Cerebellar nuclear complex (tissue), 1 donor: ENCODE measurements around the gene LINC00237.

ENCODE experiments used
- DNase-seq, 2 experiments: peaks; one replicate each; lab custom pipeline; 2025; lab: John Stamatoyannopoulos, UW

The LINC00237 gene

DNA sequence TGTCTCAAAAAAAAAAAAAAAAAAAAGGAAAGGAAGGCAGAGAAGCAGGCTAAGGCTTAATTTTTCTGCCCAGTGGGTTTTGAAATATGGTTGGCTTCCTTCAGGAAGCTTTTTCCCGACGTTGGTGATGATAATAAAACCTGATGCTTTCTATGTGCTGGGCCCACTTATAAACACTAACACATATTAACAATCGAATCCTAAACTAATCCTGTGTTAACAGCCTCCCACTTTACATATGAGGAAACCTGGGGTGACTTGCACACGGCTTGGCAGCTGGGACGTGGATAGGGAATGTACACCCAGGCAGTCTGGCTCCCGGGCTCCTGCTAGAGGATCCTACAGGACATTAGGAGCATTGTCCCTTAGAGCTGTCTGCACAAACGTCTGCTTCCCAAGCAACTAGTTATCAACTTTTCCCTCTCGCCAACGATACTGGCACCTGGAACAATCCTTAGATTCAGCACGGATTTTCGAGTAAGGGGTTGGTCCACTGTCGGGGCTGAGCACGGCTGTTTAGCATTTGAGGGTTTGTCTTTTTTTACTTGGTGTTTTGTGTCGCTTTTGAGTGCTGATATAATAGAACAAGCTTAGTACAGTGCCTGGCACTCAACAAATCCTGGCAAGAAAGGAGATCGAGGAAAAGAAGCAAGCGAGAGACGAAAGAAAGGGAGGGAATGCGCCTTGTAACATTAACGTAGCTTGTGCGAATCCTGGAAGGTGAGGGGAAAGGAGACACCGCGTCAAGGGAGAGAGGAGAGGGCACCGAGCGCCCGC, 19.1 kb upstream of the LINC00237 start:
- no peak for DNase-seq

DNA sequence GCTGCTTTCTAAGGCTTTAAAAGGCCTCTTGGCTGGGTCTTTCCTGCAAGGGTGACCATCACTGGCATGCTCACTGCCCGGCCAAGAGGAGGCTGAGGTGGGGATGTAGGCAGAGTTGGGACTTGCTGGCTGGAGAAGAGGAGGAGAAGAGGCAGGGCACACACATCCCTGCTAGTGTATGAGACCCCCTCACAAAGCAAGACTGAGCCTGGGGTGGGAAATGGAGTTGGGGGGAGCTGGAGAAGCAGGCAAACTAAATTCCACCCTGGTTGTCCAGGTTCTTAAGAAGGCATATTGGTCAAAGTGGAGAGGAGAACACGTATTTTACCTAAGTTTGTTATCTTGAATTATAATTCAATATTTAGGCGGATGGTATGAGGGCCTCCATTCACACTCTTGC, 18.0 kb upstream of the LINC00237 start:
- DNase-seq = no peak

DNA sequence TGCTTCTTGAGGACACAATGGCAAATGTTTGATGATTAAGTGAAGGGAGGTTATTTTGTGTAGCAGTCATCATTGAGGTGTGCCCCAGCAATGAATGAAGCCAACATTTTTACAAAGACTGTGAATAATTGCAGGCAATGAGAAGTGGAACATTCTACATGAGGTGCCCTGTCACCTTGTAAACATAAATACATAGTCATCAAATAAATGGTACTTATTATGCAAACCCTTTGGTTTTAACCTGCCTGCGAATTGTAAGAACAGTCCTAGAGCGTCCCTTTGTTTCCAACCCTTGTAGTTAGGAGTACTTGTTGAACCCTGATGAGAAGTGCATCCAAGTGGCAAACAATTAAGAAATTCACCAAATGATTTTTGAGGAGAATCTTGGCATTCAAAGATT, 12.6 kb upstream of the LINC00237 start:
- DNase-seq = no peak

DNA sequence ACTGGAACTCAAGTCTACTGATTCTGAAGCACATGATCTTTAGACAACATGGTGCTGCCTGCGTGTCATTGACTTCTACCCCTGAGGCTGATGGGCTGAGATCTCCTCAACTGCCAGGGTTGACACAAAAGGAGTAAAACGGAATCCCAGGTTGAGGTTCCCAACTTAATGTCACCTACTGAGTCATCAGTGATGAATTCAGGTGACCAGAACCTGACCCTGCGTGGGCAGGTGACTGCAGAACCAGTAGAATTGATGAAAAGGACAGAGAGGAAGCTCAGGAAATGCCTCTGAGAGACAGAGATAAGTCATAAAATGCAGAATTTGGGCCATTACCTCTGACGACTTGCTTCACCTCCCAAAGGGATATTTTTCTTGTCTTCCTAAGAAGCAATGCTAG, 12.0 kb upstream of the LINC00237 start:
- DNase-seq = no peak

DNA sequence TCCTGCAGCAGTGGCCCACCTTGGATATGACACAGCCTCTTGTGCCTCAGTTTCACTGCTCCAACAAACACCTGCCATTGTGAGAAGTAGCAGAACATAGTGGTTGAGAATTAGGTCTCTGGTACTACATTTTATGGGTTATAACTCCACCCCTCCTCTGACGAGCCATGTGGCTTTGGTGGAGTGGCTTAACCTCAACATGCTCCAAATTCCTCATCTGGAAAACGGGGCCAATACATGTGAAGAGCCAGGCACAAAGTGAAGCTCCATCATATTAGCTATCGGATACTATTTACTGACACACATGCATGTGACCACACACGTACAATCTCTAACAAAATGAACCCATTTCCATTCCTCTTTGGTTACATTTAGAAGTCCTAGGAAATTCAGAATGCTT, 11.4 kb upstream of the LINC00237 start:
- DNase-seq = no peak

DNA sequence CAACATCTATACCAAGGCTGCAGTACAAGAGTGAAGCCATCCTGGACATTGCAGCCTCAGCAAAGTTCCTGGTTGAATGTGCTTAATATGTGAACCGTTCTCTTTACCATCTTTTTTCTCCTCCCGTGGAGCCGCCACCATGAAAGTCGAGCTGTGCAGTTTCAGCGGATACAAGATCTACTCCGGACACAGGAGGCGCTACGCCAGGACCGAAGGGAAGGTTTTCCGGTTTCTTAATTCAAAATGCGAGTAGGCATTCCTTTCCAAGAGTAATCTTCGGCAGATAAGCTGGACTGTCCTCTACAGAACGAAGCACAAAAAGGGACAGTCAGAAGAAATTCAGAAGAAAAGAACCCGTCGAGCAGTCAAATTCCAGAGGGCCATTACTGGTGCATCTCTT, 8.4 kb upstream of the LINC00237 start:
- DNase-seq = no peak

DNA sequence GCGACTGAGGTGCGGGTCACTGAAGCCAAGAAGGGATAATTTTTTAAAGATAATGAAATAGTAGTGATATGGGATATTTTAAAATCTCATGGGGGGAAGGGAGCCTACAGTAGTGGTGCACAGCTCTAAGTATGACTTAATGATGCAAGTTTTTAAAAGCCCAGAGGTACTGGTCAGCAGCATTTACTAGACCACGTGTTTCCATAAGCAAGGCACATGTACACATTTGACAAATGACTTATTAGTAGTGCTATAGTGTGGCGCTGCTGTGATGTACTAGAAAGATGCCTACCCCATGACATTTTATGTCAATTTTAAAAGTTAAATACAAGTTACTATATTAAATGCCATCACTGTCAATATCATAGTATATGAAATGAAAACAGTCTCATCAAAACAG, 7.5 kb upstream of the LINC00237 start:
- no peak for DNase-seq

DNA sequence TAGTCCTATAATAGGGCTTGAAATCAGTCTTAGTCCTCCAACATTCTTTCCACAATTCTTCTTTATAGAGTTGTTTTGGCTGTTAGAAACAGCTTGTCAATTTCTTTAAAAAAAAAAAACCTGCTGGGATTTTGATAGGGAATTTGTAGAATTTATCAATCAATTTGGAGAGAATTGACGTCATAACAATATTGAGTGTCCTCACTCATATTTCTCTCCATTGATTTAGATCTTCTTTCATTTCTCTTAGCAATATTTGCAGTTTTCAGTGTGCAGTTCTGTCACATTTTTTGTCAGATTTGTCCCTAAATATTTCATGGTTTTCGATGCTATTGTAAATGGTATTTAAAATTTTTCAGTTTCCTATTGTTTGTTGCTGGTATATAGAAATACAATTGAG, 5.3 kb upstream of the LINC00237 start:
- no peak for DNase-seq

DNA sequence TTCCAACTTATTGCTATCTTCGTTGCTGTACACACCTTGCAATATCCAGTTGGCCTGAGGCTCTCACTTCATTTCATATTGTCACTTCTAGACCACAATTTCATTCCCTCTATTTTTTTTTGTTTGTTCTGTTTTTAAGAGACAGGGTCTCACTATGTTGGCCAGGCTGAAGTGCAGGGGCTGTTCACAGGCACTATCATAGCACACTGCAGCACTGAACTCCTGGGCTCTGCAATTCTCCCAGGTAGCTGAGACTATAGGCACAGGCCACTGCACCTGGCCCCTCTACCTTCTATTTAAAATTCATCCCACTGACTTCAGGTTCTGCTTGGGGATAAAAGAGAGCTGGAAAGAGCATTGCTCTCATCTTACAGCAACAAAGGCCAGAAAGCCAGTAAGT, 4.7 kb upstream of the LINC00237 start:
- no peak for DNase-seq

DNA sequence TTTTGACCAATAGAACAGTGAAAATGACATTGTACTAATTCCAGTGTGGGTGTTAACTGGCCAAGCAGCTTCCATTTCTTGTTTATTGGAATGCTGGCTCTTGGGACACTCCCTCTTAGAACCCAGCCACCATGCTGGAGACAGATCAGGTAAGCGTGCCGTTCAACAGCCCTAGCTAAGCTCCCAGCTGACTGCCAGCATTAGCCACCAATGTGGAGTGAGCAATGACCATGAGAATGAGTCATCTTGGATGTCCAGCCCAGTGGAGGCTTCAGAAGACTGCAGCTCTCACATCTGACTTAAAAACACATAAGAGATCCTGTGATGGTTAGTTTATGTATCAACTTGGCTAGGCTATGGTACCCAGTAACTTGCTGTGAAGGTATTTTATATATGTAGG, 3.0 kb upstream of the LINC00237 start:
- DNase-seq = no peak

DNA sequence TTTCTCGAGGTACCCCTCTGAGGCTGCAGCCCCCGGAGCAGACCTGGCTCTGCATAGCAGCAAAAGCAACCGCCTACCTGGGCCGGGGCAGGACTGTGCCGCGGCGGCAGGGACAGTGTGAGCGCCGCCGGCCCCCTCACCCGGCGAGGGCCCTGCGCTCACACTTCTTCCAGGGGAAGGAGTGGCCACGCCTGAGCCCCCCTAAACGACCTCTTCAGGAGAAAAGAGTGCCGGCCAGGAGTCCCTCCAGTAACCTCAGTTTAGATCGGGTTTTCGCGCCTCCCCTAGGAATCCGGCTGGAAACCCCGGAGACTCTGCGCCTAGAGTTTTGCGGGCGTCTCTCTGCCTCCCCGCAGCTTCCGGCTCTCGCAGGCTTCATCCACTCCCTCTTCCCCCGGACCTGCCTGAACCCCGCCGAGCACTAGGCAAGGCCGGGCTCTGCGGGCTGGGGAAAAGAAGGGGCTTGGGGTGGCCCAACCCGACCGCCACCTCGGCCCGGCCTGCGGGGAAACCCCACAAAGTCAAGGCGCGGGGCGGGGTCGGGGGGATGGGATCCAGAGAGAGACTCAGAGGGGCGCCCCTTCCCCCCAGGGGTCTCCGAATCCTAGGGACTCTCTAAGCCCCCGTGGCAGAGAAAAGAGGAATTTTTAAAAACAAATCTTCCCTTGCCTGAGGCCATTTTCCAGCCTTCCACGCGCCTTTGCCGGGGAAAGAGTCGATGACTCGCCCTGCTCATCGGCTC, 558 bp downstream of the LINC00237 start:
- no peak for DNase-seq

DNA sequence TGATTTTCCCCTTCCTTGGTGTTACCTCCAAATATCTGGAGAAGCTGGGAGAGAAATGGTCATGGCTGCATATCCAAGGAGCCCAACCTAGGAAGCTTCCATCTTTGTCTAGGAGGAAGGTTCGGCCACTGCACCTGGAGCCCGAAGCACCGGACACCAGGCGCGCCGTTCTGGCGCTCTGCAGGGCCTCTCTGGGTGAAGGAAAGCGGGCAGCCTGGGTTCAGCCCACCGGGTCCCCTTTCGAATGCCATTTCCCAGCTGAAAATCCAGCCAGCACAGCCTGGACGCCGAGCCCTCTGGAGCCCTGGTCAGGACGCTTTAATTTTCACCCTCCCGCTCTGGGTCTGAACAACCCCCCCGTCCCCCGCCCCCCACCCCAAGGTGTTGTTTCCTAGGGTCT, 1.2 kb downstream of the LINC00237 start:
- DNase-seq = no peak

DNA sequence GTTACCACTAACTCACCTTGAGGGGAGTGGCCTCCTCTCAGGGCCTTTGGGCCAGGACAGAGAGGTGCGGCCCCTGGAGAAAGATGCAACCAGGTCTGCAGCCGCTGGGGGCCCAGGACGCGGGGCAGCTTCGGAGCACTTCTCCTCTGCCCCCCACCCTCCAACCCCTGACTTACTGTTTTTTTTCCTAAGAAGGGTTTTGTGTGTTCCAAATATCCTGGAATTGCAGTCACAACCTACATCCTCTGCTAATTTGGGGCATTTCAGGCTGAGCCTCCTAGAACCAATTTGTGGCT, 1.7 kb downstream of the LINC00237 start:
- no peak for DNase-seq

DNA sequence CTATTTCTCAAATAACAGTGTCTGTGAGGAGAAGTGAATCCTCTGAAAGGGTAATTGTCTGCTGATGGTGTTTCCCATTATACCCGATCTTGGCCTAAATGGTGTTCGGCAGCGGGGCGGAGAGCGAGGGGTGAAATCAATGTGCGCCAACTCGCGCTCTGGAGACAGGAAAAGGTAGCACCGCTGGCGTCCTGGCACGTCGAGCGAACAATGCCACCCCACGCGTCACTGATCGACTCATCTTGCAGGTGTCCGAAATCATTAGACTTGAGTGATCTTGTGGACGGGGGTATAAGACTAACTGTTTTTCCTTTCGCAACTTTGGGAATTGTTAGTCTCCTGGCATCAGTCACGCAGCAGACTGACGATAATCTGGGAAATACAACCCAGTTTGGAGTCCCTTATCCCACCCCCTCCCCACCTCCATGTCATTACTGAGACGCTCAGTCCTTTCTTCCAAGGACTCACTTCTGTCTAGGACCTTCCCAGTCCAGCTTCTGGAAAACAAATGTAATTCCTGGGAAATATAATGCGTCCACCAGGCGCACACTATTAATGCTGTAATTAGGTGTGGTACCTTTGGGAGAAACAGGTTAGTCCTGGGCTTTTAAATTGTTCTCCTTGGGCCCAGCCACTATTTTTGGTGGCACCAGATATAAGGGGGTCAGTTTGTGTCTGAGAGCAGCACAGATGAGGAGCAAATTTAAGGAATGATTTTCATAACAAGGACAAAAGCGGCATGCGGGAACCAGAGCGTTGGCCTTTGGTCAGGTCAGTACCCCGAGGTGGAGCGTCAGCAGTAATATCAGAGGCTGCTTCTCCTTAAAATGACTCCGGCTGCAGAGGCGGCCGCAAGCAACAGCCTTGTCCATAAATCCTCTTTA, 2.3 kb downstream of the LINC00237 start:
- DNase-seq = no peak

DNA sequence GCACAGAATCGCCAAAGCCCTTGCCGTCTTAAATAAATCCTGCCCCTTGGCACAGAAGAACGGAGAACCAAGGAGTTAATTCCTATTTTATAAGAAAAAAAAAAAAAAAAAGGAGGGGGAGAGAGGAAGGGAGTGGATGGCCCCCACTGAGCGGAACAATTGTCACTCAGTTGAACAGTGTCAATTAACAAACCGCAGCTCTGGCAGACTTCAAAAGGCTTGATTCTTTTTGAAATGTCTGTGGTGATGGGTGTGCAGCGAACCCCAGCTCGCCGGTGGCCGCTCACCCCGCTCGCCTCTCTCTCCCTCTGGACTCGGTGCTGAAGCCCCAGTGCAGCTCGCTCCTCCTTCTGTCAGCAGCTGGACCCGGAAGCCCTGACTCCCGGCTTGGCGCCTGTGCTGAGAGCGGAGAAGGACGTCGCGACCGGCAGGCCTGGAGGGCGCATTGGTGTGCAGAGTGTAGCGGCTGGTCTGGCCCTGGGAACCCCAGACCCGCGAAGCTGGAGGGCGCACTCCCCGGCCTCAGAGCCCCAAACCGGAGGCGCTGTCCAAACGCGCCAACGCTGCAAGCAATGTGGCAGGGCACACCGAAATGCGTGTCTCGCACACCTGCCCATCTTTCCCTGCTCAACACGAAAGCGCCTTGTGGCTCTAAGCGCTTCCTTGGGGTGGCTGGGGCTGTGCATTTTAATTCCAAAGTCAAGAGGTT, 3.4 kb downstream of the LINC00237 start:
- no peak for DNase-seq

DNA sequence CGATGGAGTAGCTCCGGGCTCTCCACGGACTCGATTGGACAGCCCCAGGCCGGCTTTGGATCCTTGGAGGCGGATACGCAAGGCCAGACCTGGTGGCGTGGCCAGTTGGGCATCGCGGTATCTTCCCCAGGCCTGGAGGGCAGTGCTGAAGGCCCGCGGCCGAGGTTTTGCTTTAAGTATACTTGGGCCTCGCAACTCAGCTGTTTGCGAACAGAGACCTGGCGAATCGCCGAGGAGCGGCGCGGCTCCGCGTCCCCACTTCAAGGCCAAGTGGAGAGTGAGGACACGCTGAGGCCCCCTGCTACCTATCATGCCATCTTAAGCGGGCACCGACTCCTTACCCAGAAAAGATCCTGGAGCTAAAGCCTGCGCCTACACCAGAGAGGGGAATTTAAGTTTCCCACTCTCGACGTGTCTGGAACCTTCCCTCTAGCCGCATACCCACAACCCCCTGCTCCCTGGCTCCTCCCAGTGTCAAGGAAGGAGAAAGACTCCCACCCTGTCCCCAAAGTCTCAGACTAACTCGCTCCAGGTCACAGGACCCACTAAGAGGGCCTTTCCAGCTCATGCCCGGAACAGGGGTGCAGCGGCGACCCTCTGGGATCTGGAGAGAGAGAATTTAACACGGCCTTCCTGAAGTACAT, 4.1 kb downstream of the LINC00237 start:
- DNase-seq = no peak

DNA sequence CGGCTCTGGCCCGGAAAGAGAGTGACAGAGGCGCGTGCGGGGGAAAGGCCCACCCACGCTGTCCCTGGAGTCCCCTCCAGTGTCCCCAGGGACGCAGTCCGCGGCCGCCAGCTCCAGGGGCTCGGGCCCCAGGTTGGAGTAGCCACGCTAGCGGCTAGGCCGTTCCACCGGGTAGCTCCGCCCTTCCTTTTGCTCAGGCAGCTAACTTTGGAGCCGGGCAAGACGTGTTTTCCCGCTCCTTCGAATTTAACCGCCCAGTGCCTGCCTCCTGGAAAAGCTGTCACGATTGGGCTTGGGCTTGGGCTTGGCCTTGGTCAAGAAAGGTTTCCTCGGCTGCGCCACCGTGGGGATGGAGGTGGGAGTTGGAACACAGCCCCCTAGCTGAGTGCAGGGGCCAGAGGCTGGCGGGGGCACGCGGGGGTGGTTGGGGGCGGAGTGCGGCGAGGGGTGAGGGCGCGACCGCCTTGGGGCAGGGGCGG, 4.7 kb downstream of the LINC00237 start:
- DNase-seq = no peak

DNA sequence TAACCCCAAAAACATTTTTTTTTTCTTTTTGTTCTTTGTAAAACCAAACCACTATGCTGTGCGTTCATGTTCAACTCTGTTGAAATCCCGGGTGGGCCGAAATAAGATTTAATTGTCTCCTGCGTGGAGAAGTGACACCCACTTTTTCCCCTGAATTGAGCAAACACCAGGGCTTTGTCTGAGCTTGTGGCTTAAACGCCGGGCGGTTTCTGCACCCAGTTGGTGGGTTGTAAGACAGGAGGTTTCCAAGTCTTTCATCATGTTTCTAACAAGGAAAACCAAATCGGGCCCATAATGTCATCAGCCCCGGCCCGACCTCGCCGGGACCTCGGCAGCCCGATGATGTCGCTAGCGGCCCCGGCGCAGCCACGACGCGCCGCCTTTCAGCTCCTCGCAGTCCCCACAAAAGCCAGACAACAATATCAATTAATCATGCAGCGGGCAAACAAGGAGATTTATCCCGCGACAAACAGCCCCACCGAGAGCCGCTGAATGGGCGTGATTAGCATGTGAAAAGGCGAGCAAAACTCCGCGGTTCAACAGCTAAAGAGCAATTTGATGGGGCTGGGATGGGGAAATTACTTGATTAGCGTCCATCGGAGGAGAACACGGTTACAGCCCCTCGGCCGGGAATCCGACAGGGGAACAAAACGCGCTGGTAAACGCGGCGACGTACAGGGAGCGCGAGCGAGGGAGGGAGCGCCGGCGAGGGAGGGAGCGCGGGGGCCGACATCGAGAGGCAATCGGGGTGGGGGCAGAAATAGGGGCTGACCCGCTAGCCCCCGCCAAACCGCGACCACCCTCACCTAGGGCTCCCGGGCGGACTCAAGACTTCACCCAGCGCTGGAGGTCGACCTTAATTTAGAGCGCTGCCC, 5.3 kb downstream of the LINC00237 start:
- no peak for DNase-seq

DNA sequence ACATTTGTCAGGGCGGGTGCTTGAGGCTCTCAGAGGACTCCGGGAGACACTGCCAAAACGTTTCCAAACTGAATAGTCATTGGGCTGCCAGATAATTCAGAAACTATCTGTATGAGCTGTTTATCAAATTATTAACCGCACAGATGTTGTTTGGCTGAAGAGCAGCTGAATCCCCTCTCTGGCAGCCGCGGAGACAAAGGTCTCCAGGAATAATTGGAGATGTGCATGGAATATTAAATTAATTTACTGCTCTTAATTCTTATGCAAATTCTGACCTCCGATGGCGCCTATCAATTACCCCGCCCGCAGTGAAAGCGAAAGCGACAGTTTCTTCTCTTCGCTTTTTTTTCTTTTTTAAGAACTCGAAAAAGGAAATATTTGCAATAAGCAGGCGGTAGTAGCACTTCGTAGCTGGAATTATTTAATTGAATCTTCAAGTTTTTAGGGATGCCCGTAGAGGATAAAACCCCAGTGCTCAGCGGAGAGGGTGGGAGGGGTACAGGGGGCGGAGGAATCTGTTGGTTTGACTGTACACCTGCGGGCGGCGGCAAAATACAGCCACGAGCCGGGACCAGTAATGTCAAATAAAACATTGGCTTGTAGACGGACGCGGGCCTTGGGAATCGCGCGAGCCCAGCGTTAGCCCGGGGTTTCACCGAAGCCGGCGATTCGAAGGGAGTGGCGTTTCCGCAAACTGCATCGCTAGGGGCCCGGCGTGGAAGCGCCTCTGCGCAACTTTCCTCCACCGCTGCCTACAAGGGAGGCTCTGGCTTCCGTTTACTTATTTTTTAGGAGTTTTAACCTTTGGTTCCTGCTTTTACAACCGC, 6.2 kb downstream of the LINC00237 start:
- DNase-seq = no peak
